Gastrocnemius medialis (tissue), 4 donors: Measurements from ENCODE around the gene PLCB1. TPM values are rescaled to one million over a fixed set of nuclear protein-coding genes. Genes with fewer than 3 reads are reported as not detected.
A peak's percentile ranks its signal among the peaks of the same experiment; 100 is the strongest.

ENCODE experiments used
- ATAC-seq, 2 donors: fragments of 150-250 bp; one replicate each; pipeline ENCODE4 v1.9.1; 2016
- DNase-seq, 2 donors: peaks; one replicate each; pipeline ENCODE4 v3.0.0-alpha.2; 2019
- H3K27ac ChIP-seq, 4 donors: fragments of 200-600 bp; sonication (generic); 1 replicate in 1 of 4; 2 replicates in 3 of 4; pipeline ENCODE4 v1.5.1; 2016 to 2018; ENCODE audit warnings: mild to moderate bottlenecking in 2 of 4, moderate library complexity in 1 of 4
- H3K27me3 ChIP-seq, 3 donors: fragments of 200-600 bp; sonication (generic) in 2 of 3; 1 replicate in 1 of 3; 2 replicates in 2 of 3; pipeline versions ENCODE4 v1.5.1 to v1.6.0; 2016 to 2019; ENCODE audit warnings: mild to moderate bottlenecking in 1 of 3, moderate library complexity in 1 of 3
- H3K36me3 ChIP-seq, 2 donors: fragments of 200-600 bp; sonication (generic) in 1 of 2; one replicate each; pipeline ENCODE4 v1.5.1; 2017 to 2018
- H3K4me1 ChIP-seq, 2 donors: fragments of 200-600 bp; sonication (generic) in 1 of 2; one replicate each; pipeline ENCODE4 v1.5.1; 2016 to 2017; ENCODE audit warnings: mild to moderate bottlenecking in 2 of 2
- H3K4me3 ChIP-seq, 4 donors: fragments of 200-600 bp; sonication (generic) in 3 of 4; 1 replicate in 1 of 4; 2 replicates in 3 of 4; pipeline ENCODE4 v1.5.1; 2016 to 2019; ENCODE audit warnings: mild to moderate bottlenecking in 2 of 4
- H3K9me3 ChIP-seq, 3 donors: fragments of 200-600 bp; sonication (generic) in 2 of 3; 1 replicate in 1 of 3; 2 replicates in 2 of 3; pipeline ENCODE4 v1.5.1; 2016 to 2019
- CTCF ChIP-seq, 5 experiments: fragments of 450-650 bp in 3 of 5; fragments of 200-600 bp in 2 of 5; sonication (generic) in 2 of 5; IDR thresholded peaks in 4 of 5; conservative IDR thresholded peaks in 1 of 5; 1 replicate in 4 of 5; 2 replicates in 1 of 5; pipeline ENCODE4 v1.5.1; 2016 to 2019; ENCODE audit warnings: antibody characterized with exemption in 5 of 5, mild to moderate bottlenecking in 3 of 5, moderate library complexity in 3 of 5
- POLR2A ChIP-seq, 2 donors: fragments of 450-650 bp; IDR thresholded peaks; one replicate each; pipeline ENCODE4 v1.6.1; 2017; ENCODE audit warnings: antibody characterized with exemption in 2 of 2, mild to moderate bottlenecking in 2 of 2, moderate library complexity in 2 of 2
- in situ Hi-C, 4 donors: fragments of 200-750 bp; cut with MboI; loops; one replicate each; pipeline versions ENCODE4 v1.15.0 to v1.8.0; 2017; ENCODE audit warnings: low sequenced_read_pairs in 4 of 4
- intact Hi-C: fragments of 100-400 bp; cut with DNase I; formaldehyde crosslinking; loops from one replicate; pipeline ENCODE4 v1.15.1; 2023; ENCODE audit warnings: low total_unique reads
- total RNA-seq, 4 donors: library from RNA; depleted of rRNA; stranded (reverse); fragments of >200 nt; gene quantifications; one replicate each; pipeline versions ENCODE4 v1.1.0 to v1.2.3, GENCODE V29; 2016

The PLCB1 gene
- total RNA-seq, 4 donors from 2014 or later = 4.1 to 10.0 (median 7.6) TPM

GRCh38 chr20:8356806-8357205, 224.7 kb downstream of the PLCB1 start:
- no peak overlapping the region for H3K27ac ChIP-seq
- intact Hi-C loops = no loop called here
- ATAC-seq (no peak), DNase-seq (no peak)
- TF ChIP-seq POLR2A (IDR thresholded peaks at IDR 0.05) = no peak
- no peak for TF ChIP-seq CTCF (IDR thresholded peaks at IDR 0.05 in 4 of 5, conservative IDR thresholded peaks at IDR 0.05 in 1 of 5)
- no peaks in the 10 kb centered on the region for H3K9me3 ChIP-seq
- H3K4me3 ChIP-seq = no peak overlapping the region
- no peaks in the 10 kb centered on the region for H3K36me3 ChIP-seq
- no peaks in the 10 kb centered on the region for H3K27me3 ChIP-seq
- peaks cover 0 to 6% of the 10 kb centered on the region in 2 donors for H3K4me1 ChIP-seq
- in situ Hi-C loops = no loop called here

- no peaks in the 10 kb centered on the region for H3K36me3 ChIP-seq
- DNase-seq (no peak), ATAC-seq (no peak)
- no peaks in the 10 kb centered on the region for H3K27me3 ChIP-seq
- no peak overlapping the region for H3K27ac ChIP-seq
- intact Hi-C loops (no loop called here), in situ Hi-C loops (no loop called here)
- no peak overlapping the region for H3K4me3 ChIP-seq
- H3K9me3 ChIP-seq = no peaks in the 10 kb centered on the region
- TF ChIP-seq CTCF (IDR thresholded peaks at IDR 0.05 in 4 of 5, conservative IDR thresholded peaks at IDR 0.05 in 1 of 5) = no peak
- TF ChIP-seq POLR2A (IDR thresholded peaks at IDR 0.05) = no peak
- peaks cover 0 to 6% of the 10 kb centered on the region in 2 donors for H3K4me1 ChIP-seq
These were observed 225.6 kb downstream of the PLCB1 start for GRCh38 chr20:8357703-8358102.

- no peak for ATAC-seq
- intact Hi-C loops (no loop called here), in situ Hi-C loops (no loop called here)
- Histone ChIP-seq H3K27me3 (no peaks in the 10 kb centered on the region), H3K4me3 (no peak overlapping the region), H3K4me1 (peaks cover 0 to 6% of the 10 kb centered on the region in 2 donors), H3K9me3 (no peaks in the 10 kb centered on the region), H3K27ac (no peak overlapping the region), H3K36me3 (no peaks in the 10 kb centered on the region)
- TF ChIP-seq POLR2A (IDR thresholded peaks at IDR 0.05) = no peak
- TF ChIP-seq CTCF (IDR thresholded peaks at IDR 0.05 in 4 of 5, conservative IDR thresholded peaks at IDR 0.05 in 1 of 5) = no peak
- DNase-seq = no peak
These were observed 228.0 kb downstream of the PLCB1 start for GRCh38 chr20:8360035-8360434.

DNA sequence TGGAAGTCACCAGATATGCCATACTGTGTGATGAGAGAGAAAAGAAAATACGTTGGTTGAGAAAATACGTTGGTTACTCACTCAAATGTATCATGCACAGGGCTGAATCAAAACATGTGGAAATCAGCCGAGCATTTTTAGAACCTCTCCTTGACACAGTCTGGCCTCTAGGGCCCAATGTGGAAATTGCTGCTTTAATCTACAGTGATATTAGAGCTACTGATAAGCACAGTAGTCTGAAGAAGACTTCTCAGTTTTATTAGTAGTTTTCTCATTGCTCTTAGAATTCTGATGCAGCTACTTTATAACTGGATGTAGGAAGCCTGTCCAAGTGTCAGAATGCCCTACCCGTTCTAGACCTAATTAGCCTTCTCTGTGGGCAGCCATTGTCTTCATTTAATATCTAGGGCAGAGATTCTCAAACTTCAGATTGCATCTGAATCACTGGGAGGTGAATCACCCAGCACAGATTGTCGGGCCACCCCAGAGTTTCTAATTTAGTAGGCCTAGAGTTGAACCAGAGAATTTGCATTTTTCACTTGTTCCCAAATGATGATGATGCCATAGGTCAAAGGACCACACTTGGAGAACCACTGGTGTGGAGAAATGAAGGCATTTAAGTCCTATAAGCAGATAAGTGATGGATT, 229.1 kb downstream of the PLCB1 start:
- DNase-seq (no peak), ATAC-seq (peak in 1 of 2 donors; percentile 84)
- peak in 1 of 5 experiments; percentile 24 for TF ChIP-seq CTCF (IDR thresholded peaks at IDR 0.05 in 4 of 5, conservative IDR thresholded peaks at IDR 0.05 in 1 of 5)
- TF ChIP-seq POLR2A (IDR thresholded peaks at IDR 0.05) = no peak
- peaks cover 0 to 6% of the 10 kb centered on the region in 2 donors for H3K4me1 ChIP-seq
- intact Hi-C loops = no loop called here
- no peaks in the 10 kb centered on the region for H3K27me3 ChIP-seq
- no peak overlapping the region for H3K4me3 ChIP-seq
- H3K36me3 ChIP-seq = no peaks in the 10 kb centered on the region
- in situ Hi-C loops = no loop called here
- H3K27ac ChIP-seq = no peak overlapping the region
- no peaks in the 10 kb centered on the region for H3K9me3 ChIP-seq

- Histone ChIP-seq H3K4me3 (no peak overlapping the region), H3K27ac (no peak overlapping the region), H3K36me3 (no peaks in the 10 kb centered on the region), H3K9me3 (no peaks in the 10 kb centered on the region), H3K4me1 (peaks cover 0 to 6% of the 10 kb centered on the region in 2 donors), H3K27me3 (no peaks in the 10 kb centered on the region)
- ATAC-seq (no peak), DNase-seq (no peak)
- TF ChIP-seq CTCF (IDR thresholded peaks at IDR 0.05 in 4 of 5, conservative IDR thresholded peaks at IDR 0.05 in 1 of 5) (no peak), POLR2A (IDR thresholded peaks at IDR 0.05) (no peak)
- in situ Hi-C loops = no loop called here
- intact Hi-C loops = no loop called here
These were observed 229.7 kb downstream of the PLCB1 start for GRCh38 chr20:8361779-8362178.
